Stomach (tissue), 9 donors: Measurements from ENCODE around the gene INSRR. TPM values are rescaled to one million over a fixed set of nuclear protein-coding genes. Genes with fewer than 3 reads are reported as not detected.

Source experiments
- DNase-seq, 2 donors: peaks; one replicate each; pipeline versions ENCODE4 v3.0.0 to v3.0.0-alpha.2; 2013 to 2019
- H3K27ac ChIP-seq, 5 donors: fragments of 200-600 bp in 4 of 5; sonication (generic) in 4 of 5; one replicate each; pipeline ENCODE4 v1.5.1; 2013 to 2019; ENCODE audit warnings: mild to moderate bottlenecking in 1 of 5, moderate library complexity in 1 of 5
- H3K27me3 ChIP-seq, 3 donors: fragments of 200-600 bp; sonication (generic); one replicate each; pipeline ENCODE4 v1.5.1; 2017 to 2019; ENCODE audit warnings: mixed run types in 1 of 3
- H3K36me3 ChIP-seq, 4 donors: fragments of 200-600 bp; sonication (generic); 1 replicate in 3 of 4; 2 replicates in 1 of 4; pipeline ENCODE4 v1.5.1; 2016 to 2019
- H3K4me1 ChIP-seq, 4 donors: fragments of 200-600 bp; sonication (generic); one replicate each; pipeline ENCODE4 v1.5.1; 2016 to 2019
- H3K4me3 ChIP-seq, 4 donors: fragments of 200-600 bp; sonication (generic) in 3 of 4; one replicate each; pipeline ENCODE4 v1.5.1; 2016 to 2019; ENCODE audit warnings: mild to moderate bottlenecking in 1 of 4
- H3K9me3 ChIP-seq, 4 donors: fragments of 200-600 bp; sonication (generic); one replicate each; pipeline ENCODE4 v1.5.1; 2016 to 2019
- EP300 ChIP-seq: sonication (generic); formaldehyde crosslinking; IDR thresholded peaks from one replicate; pipeline ENCODE4 v1.6.1; 2017; ENCODE audit warnings: antibody characterized with exemption
- POLR2A ChIP-seq, 4 donors: fragments of 450-650 bp; IDR thresholded peaks; one replicate each; pipeline ENCODE4 v1.6.1; 2016; ENCODE audit warnings: antibody characterized with exemption in 4 of 4, control low read depth in 2 of 4, mild to moderate bottlenecking in 1 of 4, moderate library complexity in 1 of 4
- POLR2AphosphoS5 ChIP-seq, 3 donors: sonication (generic); formaldehyde crosslinking; IDR thresholded peaks; one replicate each; pipeline ENCODE4 v1.6.1; 2016; ENCODE audit warnings: antibody characterized with exemption in 3 of 3
- WGBS, 5 donors: extraction: QIAGEN DNeasy Blood & Tissue Kit in 3 of 5; methylation state at CpG; one replicate each; pipeline versions ENCODE4 v1.1.5 to v1.1.7; 2013 to 2018; 5-methylcytosine and 5-hydroxymethylcytosine counted together
- intact Hi-C: fragments of 100-400 bp; cut with DNase I; formaldehyde crosslinking; loops from one replicate; pipeline ENCODE4 v1.15.1; 2023; ENCODE audit warnings: low total_unique reads
- polyA plus RNA-seq, 3 donors: library from polyadenylated mRNA; stranded (reverse); fragments of 200-250 nt; gene quantifications; one replicate each; pipeline ENCODE4 v1.2.3, GENCODE V29; 2013
- total RNA-seq, 5 donors: library from RNA; depleted of rRNA; stranded (reverse); fragments of >200 nt; gene quantifications; one replicate each; pipeline versions ENCODE4 v1.1.0 to v1.2.3, GENCODE V29; 2014 to 2016
- TF ChIP-seq, protein P1 (sequence below), 7 experiments: fragments of 450-650 bp in 4 of 7; fragments of 200-600 bp in 3 of 7; sonication (generic) in 3 of 7; IDR thresholded peaks; one replicate each; pipeline ENCODE4 v1.5.1; 2016 to 2019; ENCODE audit warnings: antibody characterized with exemption in 7 of 7, control low read depth in 2 of 7, mild to moderate bottlenecking in 1 of 7
- donor health status: healthy with polysubstance abuse.
- donor health status: Bipolar disorder and iron deficiency.
- donor health status: healthy.

The INSRR gene
- total and polyA plus RNA-seq, 8 donors: 0.15 to 0.75 (median 0.29) TPM; not detected in 3

DNA sequence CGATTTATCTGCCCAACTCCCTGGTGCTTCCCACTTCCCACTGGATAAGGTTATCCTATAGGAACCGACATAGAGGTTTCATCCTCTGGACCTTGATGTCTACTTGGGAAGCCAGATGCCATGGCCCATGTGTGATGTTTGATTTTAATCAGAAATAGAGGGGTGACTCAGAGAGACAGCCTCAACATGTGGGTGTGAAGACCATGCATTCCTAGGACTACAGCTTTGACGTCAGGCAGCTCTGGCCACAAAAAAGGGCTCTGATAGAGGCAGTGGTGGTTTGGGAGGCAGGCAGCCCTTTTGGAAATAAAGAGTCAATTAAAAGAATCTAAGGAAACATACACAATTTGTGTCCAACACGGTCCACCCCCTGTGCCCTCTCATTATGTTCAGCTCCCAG lies 37.1 kb downstream of the INSRR start:
- Histone ChIP-seq H3K9me3 (no peaks in the 10 kb centered on the region), H3K27ac (no peak overlapping the region), H3K36me3 (no peaks in the 10 kb centered on the region), H3K27me3 (no peaks in the 10 kb centered on the region), H3K4me3 (no peak overlapping the region), H3K4me1 (peaks cover 0 to 3% (median 0%) of the 10 kb centered on the region in 4 donors)
- intact Hi-C loops: no loop called here
- TF ChIP-seq POLR2AphosphoS5 (IDR thresholded peaks at IDR 0.05) (no peak), POLR2A (IDR thresholded peaks at IDR 0.05) (no peak), EP300 (no peak)
- TF ChIP-seq, protein P1, sequence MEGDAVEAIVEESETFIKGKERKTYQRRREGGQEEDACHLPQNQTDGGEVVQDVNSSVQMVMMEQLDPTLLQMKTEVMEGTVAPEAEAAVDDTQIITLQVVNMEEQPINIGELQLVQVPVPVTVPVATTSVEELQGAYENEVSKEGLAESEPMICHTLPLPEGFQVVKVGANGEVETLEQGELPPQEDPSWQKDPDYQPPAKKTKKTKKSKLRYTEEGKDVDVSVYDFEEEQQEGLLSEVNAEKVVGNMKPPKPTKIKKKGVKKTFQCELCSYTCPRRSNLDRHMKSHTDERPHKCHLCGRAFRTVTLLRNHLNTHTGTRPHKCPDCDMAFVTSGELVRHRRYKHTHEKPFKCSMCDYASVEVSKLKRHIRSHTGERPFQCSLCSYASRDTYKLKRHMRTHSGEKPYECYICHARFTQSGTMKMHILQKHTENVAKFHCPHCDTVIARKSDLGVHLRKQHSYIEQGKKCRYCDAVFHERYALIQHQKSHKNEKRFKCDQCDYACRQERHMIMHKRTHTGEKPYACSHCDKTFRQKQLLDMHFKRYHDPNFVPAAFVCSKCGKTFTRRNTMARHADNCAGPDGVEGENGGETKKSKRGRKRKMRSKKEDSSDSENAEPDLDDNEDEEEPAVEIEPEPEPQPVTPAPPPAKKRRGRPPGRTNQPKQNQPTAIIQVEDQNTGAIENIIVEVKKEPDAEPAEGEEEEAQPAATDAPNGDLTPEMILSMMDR (IDR thresholded peaks at IDR 0.05): no peak
- DNase-seq: no peak
- WGBS, 5 donors: 60 to 70% (median 65%) methylated on average over 4 of the region's 4 CpGs

DNA sequence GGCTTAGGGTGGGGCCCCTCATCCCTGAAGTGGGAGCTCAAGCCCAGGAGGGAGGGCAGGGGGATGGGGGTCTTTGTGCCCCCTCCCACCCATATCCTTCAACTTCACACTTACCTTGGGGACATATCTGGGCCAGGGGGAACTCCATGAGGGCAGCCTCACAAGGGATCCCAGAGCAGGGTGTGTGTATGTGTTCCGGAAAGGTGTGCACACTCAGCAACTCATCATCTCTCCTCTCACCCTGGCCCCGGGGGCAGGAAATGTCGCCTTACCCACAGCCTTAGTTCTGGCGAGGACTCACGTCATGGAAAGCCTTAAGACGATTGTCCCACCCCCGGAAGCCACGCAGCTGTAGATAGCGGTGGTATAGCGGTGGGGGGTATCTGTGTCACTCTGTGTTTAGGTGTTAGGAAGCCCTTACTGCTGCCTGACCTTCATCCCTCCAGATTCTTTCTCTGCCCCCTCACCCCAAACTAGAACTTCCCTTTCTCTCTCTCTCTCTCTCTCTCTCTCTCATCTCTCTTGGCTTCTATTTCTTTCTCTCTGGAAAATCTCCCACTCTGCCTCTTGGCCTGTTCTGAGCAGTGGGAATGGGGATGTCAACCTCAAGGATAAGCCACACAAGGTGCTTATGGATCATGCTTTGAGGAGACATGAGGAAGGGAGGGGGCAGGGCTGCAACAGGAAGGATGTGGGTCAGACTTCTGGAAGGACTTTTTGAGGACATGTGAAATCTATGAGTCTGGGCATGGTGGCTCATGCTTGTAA lies 42.2 kb downstream of the INSRR start, which contains the start of gene SH2D2A:
SH2D2A (minus strand) TSS at position 288 of the 768 bp plus-strand sequence; CDS start at position 148, 140 bp downstream.
- H3K27ac ChIP-seq: peak within 1 kb of the TSS; percentile 60 to 83 (median 76)
- peaks cover 0 to 17% (median 0%) of the 10 kb centered on the region in 3 donors for H3K27me3 ChIP-seq
- H3K4me1 ChIP-seq: peaks cover 15 to 31% (median 21%) of the 10 kb centered on the region in 4 donors
- TF ChIP-seq POLR2AphosphoS5 (IDR thresholded peaks at IDR 0.05) (peak in 2 of 3 donors; percentile 66 to 79), POLR2A (IDR thresholded peaks at IDR 0.05) (no peak)
- peak within 1 kb of the TSS in 3 of 4 donors; percentile 13 to 42 (median 32) for H3K4me3 ChIP-seq
- no peaks in the 10 kb centered on the region for H3K9me3 ChIP-seq
- no peaks in the 10 kb centered on the region for H3K36me3 ChIP-seq
- peak; percentile 65 to 90 for DNase-seq
- intact Hi-C loops: no loop called here
- WGBS, 5 donors: 24 to 63% (median 55%) methylated on average over 10 of the region's 10 CpGs

DNA sequence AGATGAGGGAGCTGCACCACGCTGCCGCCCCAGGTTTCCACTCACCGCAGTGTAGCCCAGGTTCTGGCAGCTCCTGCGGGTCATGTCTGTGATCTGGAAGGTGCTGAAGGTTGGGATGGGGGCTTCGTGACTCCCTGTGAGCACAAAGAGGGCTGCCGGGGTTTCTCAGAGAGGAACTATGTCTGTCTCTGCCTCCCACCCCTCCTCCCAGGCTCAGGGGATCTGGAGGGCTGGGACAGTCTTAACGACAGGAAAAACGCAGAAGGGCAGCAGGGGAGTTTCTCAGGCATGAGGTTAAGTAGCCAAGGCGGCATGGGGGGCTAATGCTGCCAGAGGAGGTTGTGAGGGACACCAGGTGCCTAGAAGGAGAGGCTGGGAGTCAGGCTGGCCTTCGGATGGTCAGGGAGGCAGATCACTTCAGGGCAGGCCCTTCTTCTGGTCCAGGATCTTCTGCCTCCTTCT lies 42.9 kb downstream of the INSRR start:
- intact Hi-C loops: no loop called here
- Histone ChIP-seq H3K9me3 (no peaks in the 10 kb centered on the region), H3K27me3 (peaks cover 0 to 17% (median 0%) of the 10 kb centered on the region in 3 donors), H3K4me3 (peak overlapping the region in 3 of 4 donors; percentile 13 to 42 (median 32)), H3K4me1 (peaks cover 15 to 31% (median 21%) of the 10 kb centered on the region in 4 donors), H3K27ac (peak overlapping the region; percentile 60 to 83 (median 76)), H3K36me3 (no peaks in the 10 kb centered on the region)
- peak in 1 of 2 donors; percentile 22 for DNase-seq
- WGBS, 5 donors: 58 to 80% (median 73%) methylated on average over 7 to 10 of the region's 10 CpGs
- TF ChIP-seq, protein P1 (IDR thresholded peaks at IDR 0.05): no peak
- TF ChIP-seq EP300 (no peak), POLR2A (IDR thresholded peaks at IDR 0.05) (no peak), POLR2AphosphoS5 (IDR thresholded peaks at IDR 0.05) (no peak)

DNA sequence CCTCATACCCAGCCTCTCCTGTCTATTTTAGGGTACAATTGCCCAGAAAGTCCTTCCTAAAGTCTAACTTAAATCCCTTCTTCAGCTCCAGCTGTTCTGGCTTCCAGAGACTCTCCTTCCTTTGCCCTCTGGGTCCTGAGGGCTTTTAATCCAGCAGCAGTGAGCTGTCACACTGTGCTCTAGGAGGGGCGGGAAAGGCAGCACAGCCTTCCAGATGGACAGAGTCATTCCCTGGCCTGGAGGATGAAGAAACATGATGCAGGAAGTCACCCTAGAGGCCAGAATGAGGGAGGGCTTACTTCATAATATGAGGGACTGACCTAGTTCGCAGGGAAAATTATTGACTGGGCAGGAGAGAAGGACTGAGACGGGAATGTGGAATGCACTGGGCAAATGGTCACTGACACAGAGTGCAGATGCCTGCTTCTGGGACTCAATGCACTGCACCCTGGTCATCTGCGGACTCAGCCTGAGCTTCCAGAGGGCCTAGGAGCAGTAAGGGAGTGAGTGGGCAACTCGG lies 43.5 kb downstream of the INSRR start:
- TF ChIP-seq POLR2A (IDR thresholded peaks at IDR 0.05) (no peak), POLR2AphosphoS5 (IDR thresholded peaks at IDR 0.05) (peak in 2 of 3 donors; percentile 6 to 31)
- peak in 1 of 2 donors; percentile 85 for DNase-seq
- Histone ChIP-seq H3K27me3 (peaks cover 0 to 17% (median 0%) of the 10 kb centered on the region in 3 donors), H3K27ac (peak overlapping the region in 4 of 5 donors; percentile 63 to 83 (median 78)), H3K36me3 (no peaks in the 10 kb centered on the region), H3K4me1 (peaks cover 15 to 31% (median 21%) of the 10 kb centered on the region in 4 donors), H3K9me3 (no peaks in the 10 kb centered on the region), H3K4me3 (peak overlapping the region in 2 of 4 donors; percentile 32 to 42)
- 54 to 75% (median 62%) methylated on average over 5 of the region's 5 CpGs for WGBS, 5 donors
- intact Hi-C loops: no loop called here

DNA sequence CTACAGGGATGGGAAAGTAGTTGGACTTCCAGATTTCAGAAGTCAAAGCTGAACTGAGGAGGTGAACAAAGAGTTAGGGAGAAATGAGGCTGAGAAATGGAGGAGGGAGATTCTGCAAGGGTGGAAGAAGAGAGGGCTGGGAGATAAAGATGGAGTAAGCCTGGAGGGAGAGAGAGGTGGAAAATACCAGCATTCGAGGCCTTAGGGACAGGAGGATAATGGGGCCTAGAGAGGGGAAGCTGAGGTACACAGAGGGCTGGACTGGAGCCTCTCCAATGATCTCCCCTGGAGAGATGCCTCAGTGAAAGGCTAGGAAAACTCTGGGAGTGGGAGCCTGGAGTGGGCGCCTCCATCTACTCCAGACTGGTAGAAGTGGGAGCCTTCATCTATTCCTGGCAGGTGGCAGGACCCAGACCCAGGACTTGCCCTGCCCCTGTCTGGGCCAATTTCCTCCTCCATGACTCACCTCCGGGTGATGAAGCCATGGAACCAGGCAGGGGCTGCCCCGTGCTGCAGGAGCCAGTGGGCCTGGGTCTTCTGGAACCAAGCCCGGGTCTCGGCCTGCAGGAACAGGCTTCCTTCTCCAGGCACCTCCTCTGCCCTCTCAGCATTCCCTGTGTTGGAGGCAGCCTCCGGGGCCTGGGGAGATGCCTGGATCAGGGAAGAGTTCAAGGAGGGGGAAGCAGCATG lies 44.2 kb downstream of the INSRR start:
- Histone ChIP-seq H3K9me3 (no peaks in the 10 kb centered on the region), H3K4me3 (peak overlapping the region; percentile 42 to 53 (median 46)), H3K27ac (peak overlapping the region in 4 of 5 donors; percentile 54 to 83 (median 78)), H3K27me3 (peaks cover 0 to 17% (median 0%) of the 10 kb centered on the region in 3 donors), H3K4me1 (peaks cover 15 to 31% (median 21%) of the 10 kb centered on the region in 4 donors), H3K36me3 (no peaks in the 10 kb centered on the region)
- TF ChIP-seq EP300 (no peak), POLR2A (IDR thresholded peaks at IDR 0.05) (no peak), POLR2AphosphoS5 (IDR thresholded peaks at IDR 0.05) (no peak)
- TF ChIP-seq, protein P1 (IDR thresholded peaks at IDR 0.05): no peak
- intact Hi-C loops: no loop called here
- no peak for DNase-seq
- 71 to 83% (median 81%) methylated on average over 5 to 7 of the region's 7 CpGs for whole genome bisulfite sequencing, 5 donors
